HG03558 (cell line): ENCODE data around the gene SNX10.

ENCODE experiments used
- ATAC-seq: cut with Tn5 transposase; IDR thresholded peaks from one replicate; pipeline ENCODE4 v1.9.1; 2021; ENCODE audit warnings: moderate number of reproducible peaks; ENCODE audit not compliant: unreplicated experiment; ENCODE audit errors: extremely low read depth

The SNX10 gene

DNA sequence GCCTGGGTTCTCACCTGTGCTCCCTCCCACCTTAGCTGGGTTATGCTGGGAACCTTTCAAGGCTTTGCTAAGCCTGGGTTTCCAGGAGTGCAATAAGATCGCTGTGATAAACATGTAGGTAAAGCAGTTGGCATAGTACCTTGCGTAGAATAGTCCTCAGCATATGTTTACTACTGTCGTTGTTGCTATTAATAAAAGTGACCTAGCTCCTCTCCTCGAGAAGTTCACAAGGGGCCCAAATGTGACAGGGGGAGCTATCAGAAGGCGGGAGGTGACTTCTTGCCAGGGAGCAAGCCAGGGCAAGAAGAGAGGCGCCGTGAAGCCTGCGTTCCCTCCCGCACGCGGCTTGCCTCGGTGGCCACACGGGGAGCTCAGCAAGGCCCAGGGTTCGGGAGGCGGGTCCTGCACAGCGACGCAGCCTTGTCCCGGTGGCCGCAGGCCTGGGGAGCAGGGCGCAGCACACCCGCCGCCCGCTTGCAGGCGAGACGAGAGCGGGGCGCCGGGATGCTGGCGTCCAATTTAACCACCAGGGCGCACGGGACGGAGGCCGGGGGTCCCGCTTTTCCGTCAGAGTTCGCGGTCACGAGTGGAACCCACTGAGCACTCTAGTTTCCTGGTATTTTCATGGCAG is 106.2 kb downstream of the SNX10 start:
- peak; percentile 12 for ATAC-seq

DNA sequence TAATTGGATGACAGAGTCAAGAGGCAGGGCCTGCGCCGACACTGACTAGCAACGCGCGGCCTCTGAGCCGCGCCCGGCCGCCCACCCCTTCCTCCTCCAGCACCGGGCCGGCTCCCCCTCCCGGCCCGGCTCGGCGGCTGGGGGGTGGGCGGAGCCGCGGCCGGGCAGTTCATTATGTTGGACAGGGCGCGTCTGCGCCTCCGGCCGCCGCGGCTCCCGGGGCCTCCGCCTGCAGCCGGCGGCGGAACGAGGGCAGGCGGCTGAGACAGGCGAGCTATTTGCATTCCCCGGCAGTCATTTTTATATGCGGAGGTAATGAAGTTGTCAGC is 106.7 kb downstream of the SNX10 start:
- peak; percentile 16 for ATAC-seq

DNA sequence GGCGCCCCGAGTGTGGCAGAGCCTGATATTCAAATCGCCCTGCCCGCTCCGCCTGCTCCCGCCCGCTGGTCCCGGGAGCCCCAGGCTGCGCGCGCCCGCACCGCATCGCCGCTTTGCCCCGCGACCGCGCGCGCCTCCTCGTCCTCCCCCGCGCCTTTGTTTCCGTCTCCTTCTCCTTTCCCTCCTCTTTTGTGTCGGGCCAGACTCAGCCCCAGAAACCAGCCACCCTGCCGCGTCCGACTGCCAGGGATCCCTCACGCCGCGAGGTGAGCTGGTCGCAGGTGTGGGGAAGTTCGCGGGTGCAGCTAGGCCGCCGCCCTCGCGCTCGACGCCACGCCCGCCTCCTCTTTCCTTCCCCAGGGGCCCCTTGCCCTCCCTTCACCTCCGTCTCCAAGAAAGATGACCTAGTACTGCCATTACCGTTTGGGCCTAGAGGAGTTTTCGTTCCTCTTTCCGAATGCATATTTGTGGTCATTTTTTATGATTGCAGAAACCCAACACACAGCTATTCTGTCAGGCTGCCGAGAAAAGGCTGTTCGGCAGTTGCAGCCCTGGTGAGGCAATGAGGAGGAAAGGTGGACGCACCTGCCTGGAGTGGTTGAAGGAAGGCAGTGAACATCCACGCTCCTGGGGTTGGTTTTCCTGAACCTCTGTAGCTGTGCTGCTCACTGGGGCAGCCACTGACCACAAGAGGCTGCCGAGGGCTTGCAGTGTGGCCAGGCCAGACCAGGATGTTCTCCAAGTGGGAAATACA is 107.3 kb downstream of the SNX10 start:
- peak; percentile 83 for ATAC-seq

DNA sequence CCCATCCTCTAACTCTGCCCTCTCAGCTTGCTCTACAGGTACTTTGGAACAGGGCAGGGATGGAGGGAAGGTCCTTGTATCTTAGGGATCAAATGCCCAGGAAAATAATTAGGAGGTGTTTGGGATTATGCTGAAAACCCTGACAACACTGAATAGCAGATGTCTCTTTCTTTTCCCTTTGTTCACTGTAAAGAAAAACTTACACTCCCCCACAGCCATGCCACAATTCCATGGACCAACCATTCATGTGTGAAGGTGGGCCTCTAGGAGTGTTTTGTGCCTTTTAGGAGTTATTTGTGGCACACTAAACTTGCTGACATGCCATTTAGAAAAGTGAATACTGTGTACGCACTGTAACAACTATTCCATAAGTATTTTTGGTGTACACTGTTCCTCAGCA is 108.1 kb downstream of the SNX10 start:
- no peak for ATAC-seq

GRCh38 chr7:26403640-26404039 is 112.0 kb downstream of the SNX10 start:
- ATAC-seq: no peak

DNA sequence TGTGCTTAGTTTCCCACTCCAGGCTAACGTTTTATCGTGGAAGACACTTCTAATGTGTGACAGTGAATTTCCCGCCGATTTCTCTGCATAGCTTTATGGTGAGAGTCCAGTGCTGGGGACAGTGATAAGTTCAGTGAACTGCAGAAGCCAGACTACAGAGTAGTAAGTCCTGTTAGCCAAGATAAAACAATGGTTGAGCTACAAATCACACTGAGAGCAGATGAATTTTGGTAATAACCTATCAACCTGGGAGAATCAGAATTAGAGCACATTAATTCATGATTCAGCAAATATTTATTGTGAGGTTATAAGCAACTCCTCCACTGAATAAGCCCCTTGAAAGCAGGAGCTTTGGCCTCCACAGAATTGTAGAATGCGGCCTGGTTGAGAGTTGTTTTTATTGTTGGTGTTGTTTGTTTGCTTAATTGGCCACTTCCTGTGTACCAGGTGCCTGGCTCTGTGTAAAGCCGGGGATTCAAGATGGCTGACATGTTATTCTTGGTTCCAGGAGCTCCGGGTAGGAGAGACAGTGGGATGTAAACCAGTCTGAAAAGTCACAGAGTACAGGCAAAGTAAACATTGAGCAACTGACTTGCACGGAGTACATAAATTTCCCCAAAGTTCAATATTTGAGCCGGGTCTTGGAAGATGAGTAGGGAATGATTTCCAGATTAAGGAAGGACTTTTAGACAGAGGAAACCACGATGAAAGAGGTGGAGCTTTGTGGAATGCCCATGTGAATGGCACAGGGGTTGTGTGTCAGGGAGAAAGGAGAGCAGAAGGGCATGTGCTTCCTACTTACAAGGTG is 112.7 kb downstream of the SNX10 start:
- no peak for ATAC-seq

DNA sequence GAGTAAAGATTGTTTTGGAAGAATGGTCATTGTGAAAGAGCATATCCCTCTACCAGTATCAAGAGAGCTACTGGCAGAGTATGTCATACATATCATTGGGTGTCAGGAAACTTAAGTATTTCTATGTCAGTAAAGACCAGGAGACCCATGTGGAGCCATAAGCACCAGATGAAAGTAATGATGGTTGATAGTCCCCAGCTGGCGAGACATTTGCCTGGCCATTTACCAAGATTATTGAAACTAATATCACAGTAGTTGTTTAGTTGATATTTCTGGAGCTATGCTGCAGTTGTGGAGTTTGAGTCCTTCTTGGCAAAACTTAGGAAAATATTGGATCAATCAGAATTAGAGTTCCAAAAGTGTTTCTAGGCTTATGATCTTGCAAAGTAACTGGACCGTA is 114.8 kb downstream of the SNX10 start:
- ATAC-seq: no peak

DNA sequence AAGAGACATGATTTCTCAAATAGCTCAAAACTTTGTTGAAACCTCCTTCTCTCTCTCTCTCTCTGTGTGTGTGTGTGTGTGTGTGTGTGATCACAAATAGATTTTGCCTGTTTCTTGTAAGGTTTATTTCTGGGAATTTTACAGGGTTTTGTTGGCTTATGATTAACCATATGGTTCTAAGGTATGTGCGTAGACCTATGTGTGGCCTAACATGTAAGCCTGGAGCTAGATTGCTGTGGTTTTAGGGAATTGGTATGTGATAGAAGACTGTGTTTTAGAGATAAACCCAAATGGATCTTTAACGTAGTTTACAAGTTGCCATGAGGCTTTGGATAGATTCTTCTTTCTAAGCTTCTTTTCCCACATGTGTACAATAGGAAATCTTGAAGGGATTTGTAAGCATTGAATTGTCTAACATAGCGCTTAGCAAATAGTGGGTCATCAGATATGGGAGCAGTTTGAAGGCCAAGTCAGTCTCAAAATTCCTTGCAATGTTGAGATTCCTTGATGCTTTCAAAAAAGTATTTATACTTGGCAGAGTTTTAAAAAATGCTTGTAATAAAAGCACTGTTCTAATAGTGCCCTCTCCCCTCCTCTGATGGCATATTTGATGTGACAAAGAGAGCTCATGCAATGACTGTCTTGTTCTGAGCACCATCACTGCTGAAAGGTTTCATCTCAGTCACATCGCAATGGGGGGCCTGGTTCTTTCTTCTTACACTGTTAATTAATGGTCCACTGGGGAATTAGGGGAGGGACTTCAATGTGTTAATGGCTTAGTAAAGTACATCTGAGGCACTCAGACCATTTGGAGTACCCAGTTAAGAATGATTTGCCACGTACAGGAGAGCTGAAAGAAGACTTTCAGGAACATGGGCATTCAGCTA is 118.2 kb downstream of the SNX10 start:
- no peak for ATAC-seq

GRCh38 chr7:26413007-26413691 is 121.5 kb downstream of the SNX10 start:
- no peak for ATAC-seq

GRCh38 chr7:26416004-26416403 is 124.3 kb downstream of the SNX10 start:
- ATAC-seq: no peak

- ATAC-seq: no peak
These were observed 126.3 kb downstream of the SNX10 start for GRCh38 chr7:26417911-26418413.

GRCh38 chr7:26419198-26419597 is 127.5 kb downstream of the SNX10 start:
- ATAC-seq: no peak

DNA sequence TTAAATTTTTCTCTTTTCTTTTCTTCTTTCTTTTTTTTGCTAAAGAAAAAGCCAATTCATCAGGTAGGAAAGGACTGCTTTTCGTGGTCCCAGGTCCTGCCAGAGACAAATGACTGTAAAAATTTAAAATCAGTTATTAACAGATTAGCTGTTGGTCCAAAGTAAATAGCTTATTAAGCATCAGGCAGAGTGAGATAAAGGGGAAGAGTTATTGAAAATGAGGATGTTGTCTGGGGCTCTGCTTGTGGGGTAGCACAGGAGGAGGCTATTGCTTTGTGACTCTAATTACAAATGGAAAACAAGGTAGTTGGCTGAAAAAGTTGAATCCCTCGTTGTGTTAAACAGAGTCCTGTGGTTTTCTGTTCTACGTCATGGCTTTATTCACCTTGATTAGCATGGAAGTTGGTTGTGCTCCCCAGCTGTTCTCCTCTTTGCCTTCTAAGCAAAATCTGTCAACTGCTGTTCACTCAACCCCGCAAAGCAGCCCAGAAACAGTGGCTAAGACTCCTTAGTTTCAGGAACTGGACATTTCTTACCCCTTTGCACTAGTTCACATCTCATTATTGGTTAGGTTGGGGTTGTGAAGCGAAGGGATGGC is 128.9 kb downstream of the SNX10 start:
- no peak for ATAC-seq

GRCh38 chr7:26422761-26423160 is 131.1 kb downstream of the SNX10 start:
- no peak for ATAC-seq

- ATAC-seq: no peak
These were observed 131.8 kb downstream of the SNX10 start for GRCh38 chr7:26423436-26423835.
